IPS-20b (cell line): Measurements from ENCODE around the gene OR10H3.
"Not testable (repeated sequence)": the region's sequence is repeated elsewhere in the genome, so short reads cannot be mapped to it uniquely, and the experiment has no call there.

Source experiments
- H3K27ac ChIP-seq: one replicate; pipeline ENCODE4 v1.5.1; 2013; ENCODE audit warnings: low read length
- H3K27me3 ChIP-seq: 2 replicates; pipeline ENCODE4 v1.6.1; 2013; ENCODE audit warnings: mild to moderate bottlenecking, low read length, inconsistent platforms; ENCODE audit not compliant: insufficient read depth
- H3K36me3 ChIP-seq: 2 replicates; pipeline ENCODE4 v1.6.1; 2013; ENCODE audit warnings: low read depth, mild to moderate bottlenecking, inconsistent platforms, low read length, moderate library complexity; ENCODE audit not compliant: insufficient read depth
- H3K4me1 ChIP-seq: 2 replicates; pipeline ENCODE4 v1.6.1; 2013; ENCODE audit warnings: mild to moderate bottlenecking, control low read depth, inconsistent platforms, low read length, moderate library complexity; ENCODE audit not compliant: insufficient read depth
- H3K4me3 ChIP-seq: 2 replicates; pipeline ENCODE4 v1.5.1; 2013; ENCODE audit warnings: mild to moderate bottlenecking, low read length, inconsistent platforms
- H3K9ac ChIP-seq: 2 replicates; pipeline ENCODE4 v1.6.1; 2013; ENCODE audit warnings: low read depth, mild to moderate bottlenecking, inconsistent platforms, low read length, moderate library complexity
- H3K9me3 ChIP-seq: 2 replicates; pipeline ENCODE4 v1.6.1; 2013; ENCODE audit warnings: mild to moderate bottlenecking, low read depth, low read length, inconsistent platforms; ENCODE audit not compliant: insufficient read depth

The OR10H3 gene

GRCh38 chr19:15733895-15734294 is 3.9 kb upstream of the OR10H3 start:
- Histone ChIP-seq H3K36me3 (no peaks in the 10 kb centered on the region), H3K27me3 (no peaks in the 10 kb centered on the region), H3K9me3 (peaks cover 95% of the 10 kb centered on the region), H3K4me3 (no peak overlapping the region), H3K9ac (no peak overlapping the region), H3K27ac (no peak overlapping the region), H3K4me1 (no peaks in the 10 kb centered on the region)

DNA sequence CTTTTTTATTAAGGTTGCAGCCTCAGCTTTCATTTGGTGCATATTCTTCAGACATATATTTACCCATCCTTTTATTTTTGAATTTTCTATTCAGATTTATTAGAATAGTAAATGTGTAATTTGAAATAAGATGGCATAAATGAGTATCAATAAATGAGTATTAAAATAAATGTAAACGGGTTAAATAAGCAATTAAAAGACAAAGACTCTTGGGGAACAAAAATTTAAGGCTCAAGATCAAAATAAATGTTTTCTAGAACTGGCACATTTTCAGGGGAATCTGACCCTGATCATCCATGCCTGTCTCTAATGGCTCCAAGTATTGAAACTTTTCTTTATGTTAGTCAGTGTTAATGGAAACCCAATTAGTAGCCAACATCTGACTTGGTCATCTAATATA is 3.0 kb downstream of the OR10H3 start:
- no peak overlapping the region for H3K27ac ChIP-seq
- H3K4me1 ChIP-seq = no peaks in the 10 kb centered on the region
- no peaks in the 10 kb centered on the region for H3K27me3 ChIP-seq
- H3K9ac ChIP-seq = no peak overlapping the region
- H3K36me3 ChIP-seq = no peaks in the 10 kb centered on the region
- H3K9me3 ChIP-seq = peaks cover 78% of the 10 kb centered on the region
- no peak overlapping the region for H3K4me3 ChIP-seq

DNA sequence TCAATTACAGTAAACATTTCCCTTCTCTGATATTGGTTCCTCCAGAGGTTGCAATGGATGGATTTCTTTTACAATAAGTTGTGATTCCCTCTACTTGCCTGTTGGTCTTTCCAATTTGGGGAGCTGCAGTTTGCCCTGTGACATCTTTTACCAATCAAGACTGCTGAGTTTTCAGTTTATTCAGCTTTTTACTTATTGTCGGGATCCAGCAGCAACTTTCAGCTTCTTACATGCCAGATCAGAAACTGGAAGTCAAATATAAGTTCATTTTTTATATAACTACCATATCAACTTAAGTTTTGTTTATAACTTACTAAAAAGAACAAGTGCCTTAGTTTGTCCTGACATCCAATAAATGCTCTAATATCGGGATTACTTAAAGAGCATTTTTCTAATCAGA is 10.5 kb downstream of the OR10H3 start:
- Histone ChIP-seq H3K27me3 (no peaks in the 10 kb centered on the region), H3K9me3 (peaks cover 84% of the 10 kb centered on the region), H3K4me3 (no peak overlapping the region), H3K27ac (no peak overlapping the region), H3K4me1 (no peaks in the 10 kb centered on the region), H3K36me3 (no peaks in the 10 kb centered on the region), H3K9ac (no peak overlapping the region)

- H3K4me3 ChIP-seq = no peak overlapping the region
- H3K9ac ChIP-seq = no peak overlapping the region
- no peaks in the 10 kb centered on the region for H3K27me3 ChIP-seq
- no peaks in the 10 kb centered on the region for H3K36me3 ChIP-seq
- H3K9me3 ChIP-seq = peaks cover 94% of the 10 kb centered on the region
- no peak overlapping the region for H3K27ac ChIP-seq
- no peaks in the 10 kb centered on the region for H3K4me1 ChIP-seq
These were observed 20.6 kb downstream of the OR10H3 start for GRCh38 chr19:15758379-15758778.

GRCh38 chr19:15759962-15760565 is 22.3 kb downstream of the OR10H3 start:
- Histone ChIP-seq H3K4me3 (no peak overlapping the region), H3K27ac (no peak overlapping the region), H3K9ac (no peak overlapping the region), H3K36me3 (no peaks in the 10 kb centered on the region), H3K9me3 (peaks cover 90% of the 10 kb centered on the region), H3K4me1 (no peaks in the 10 kb centered on the region), H3K27me3 (no peaks in the 10 kb centered on the region)

GRCh38 chr19:15769586-15769985 is 31.8 kb downstream of the OR10H3 start:
- Histone ChIP-seq H3K27me3 (no peaks in the 10 kb centered on the region), H3K4me3 (no peak overlapping the region), H3K9me3 (peaks cover 95% of the 10 kb centered on the region), H3K36me3 (no peaks in the 10 kb centered on the region), H3K27ac (no peak overlapping the region), H3K9ac (no peak overlapping the region), H3K4me1 (no peaks in the 10 kb centered on the region)

GRCh38 chr19:15774159-15774558 is 36.4 kb downstream of the OR10H3 start:
- not testable (repeated sequence) for H3K36me3 ChIP-seq, H3K9ac ChIP-seq, H3K27me3 ChIP-seq, H3K4me1 ChIP-seq, H3K27ac ChIP-seq, H3K4me3 ChIP-seq
- H3K9me3 ChIP-seq = peaks cover 86% of the 10 kb centered on the region

DNA sequence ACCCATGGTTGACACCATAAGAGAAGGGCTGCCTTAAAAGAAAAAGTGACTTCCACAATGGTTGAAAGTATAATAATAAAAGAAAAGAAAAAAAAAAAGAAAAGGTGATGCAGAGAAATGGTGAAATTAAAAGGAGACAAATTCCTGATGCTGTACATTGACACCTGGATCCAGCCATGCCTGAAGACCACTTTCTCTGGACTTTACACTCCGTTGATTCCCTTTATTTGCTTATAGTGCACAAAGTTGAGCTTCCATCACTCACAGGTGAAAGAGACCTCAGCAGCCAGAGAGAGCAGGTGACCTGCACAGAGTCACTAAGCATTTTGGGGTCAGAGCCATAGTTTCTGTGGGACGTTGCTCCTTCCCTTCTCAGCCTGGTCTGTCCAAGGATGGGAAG is 37.5 kb downstream of the OR10H3 start:
- Histone ChIP-seq H3K9ac (no peak overlapping the region), H3K36me3 (no peaks in the 10 kb centered on the region), H3K27me3 (no peaks in the 10 kb centered on the region), H3K4me3 (peak overlapping the region; percentile 18; the same call in 1 of the 2 replicates), H3K27ac (no peak overlapping the region), H3K4me1 (no peaks in the 10 kb centered on the region), H3K9me3 (peaks cover 86% of the 10 kb centered on the region)

GRCh38 chr19:15776264-15776663 is 38.5 kb downstream of the OR10H3 start:
- H3K27ac ChIP-seq = no peak overlapping the region
- no peaks in the 10 kb centered on the region for H3K36me3 ChIP-seq
- peaks cover 86% of the 10 kb centered on the region for H3K9me3 ChIP-seq
- H3K4me3 ChIP-seq = no peak overlapping the region
- no peak overlapping the region for H3K9ac ChIP-seq
- H3K27me3 ChIP-seq = no peaks in the 10 kb centered on the region
- H3K4me1 ChIP-seq = no peaks in the 10 kb centered on the region

DNA sequence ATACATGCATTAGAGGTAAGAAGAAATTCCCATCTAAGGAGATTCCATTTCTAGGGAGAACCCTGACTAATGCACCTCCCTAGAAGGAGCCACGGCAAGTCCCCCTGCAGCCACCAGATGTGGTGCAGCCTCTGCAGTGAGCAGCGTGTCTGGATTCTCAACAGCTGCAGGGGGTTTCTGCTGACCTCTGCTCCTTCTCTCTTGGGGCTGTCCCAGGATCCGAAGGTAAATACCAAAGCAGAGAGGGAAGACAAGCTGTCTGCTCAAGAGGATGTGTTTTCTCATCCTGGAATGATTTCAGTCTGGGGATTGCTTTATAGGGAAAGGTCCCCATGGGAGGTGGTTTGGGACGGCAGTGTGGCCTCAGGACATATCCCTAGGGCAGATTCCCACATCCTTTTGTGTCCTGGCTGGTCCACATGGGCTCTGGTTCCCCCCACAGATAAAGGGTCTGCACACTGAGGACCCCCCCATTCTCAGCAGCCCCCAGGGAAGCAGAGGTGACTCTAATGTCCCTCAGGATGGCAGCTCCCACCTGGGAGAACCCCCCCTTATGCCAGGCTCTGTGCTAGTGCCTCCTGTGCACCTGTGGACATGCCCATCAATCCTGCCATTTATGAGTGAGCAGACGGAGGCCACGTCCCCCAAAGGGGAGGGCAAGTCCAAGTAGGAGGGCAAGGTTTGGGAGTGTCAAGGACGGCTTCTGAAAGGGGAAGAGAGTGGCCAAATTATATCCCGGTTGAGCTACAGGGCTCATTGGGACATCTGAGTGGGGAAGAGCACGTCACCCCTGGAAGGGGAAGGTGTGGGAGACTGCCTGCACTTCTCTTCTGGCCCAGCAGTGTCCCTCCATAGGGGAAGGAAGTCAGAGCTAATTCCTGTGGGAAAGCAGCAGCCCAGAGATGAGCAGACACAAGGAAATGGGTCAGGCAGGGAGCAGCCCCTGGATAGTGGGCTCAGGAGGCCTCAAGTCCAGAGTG is 39.5 kb downstream of the OR10H3 start:
- no peaks in the 10 kb centered on the region for H3K36me3 ChIP-seq
- H3K27ac ChIP-seq = no peak overlapping the region
- H3K9me3 ChIP-seq = peaks cover 87% of the 10 kb centered on the region
- no peak overlapping the region for H3K9ac ChIP-seq
- no peaks in the 10 kb centered on the region for H3K4me1 ChIP-seq
- no peaks in the 10 kb centered on the region for H3K27me3 ChIP-seq
- no peak overlapping the region for H3K4me3 ChIP-seq

- Histone ChIP-seq H3K36me3 (no peaks in the 10 kb centered on the region), H3K9ac (no peak overlapping the region), H3K4me1 (no peaks in the 10 kb centered on the region), H3K27ac (no peak overlapping the region), H3K27me3 (no peaks in the 10 kb centered on the region), H3K4me3 (no peak overlapping the region), H3K9me3 (peaks cover 83% of the 10 kb centered on the region)
These were observed 42.1 kb downstream of the OR10H3 start for GRCh38 chr19:15779756-15780476.
